ENCODE data around the gene L2HGDH.

Gene L2HGDH

GRCh38 chr14:50225067-50225973 lies 86.7 kb downstream of the L2HGDH start:
- no peak for DNase-seq

- no peak for DNase-seq
Observed at GRCh38 chr14:50222055-50222613, 89.9 kb downstream of the L2HGDH start.

- no peak for DNase-seq
Observed at GRCh38 chr14:50218501-50218900, 93.5 kb downstream of the L2HGDH start.

GRCh38 chr14:50215416-50215815 lies 96.6 kb downstream of the L2HGDH start:
- DNase-seq = no peak

- DNase-seq = no peak
Observed at GRCh38 chr14:50213795-50214194, 98.2 kb downstream of the L2HGDH start.

- DNase-seq = no peak
Observed at GRCh38 chr14:50212726-50213125, 99.3 kb downstream of the L2HGDH start.

- DNase-seq = no peak
Observed at GRCh38 chr14:50210074-50210473, 102.0 kb downstream of the L2HGDH start.

GRCh38 chr14:50198499-50198898 lies 113.5 kb downstream of the L2HGDH start:
- DNase-seq = no peak

GRCh38 chr14:50191499-50191898 lies 120.5 kb downstream of the L2HGDH start:
- no peak for DNase-seq
